K562 (cell line): ENCODE results near the gene PI4KA. TPM values are rescaled to one million over a fixed set of nuclear protein-coding genes. Genes with fewer than 3 reads are reported as not detected.
A peak's percentile ranks its signal among the peaks of the same experiment; 100 is the strongest.

ENCODE experiments used
- CBFB ChIP-seq: sonication (generic); formaldehyde crosslinking; IDR thresholded peaks from 2 replicates; pipeline ENCODE4 v1.4.0; 2020; ENCODE audit warnings: mild to moderate bottlenecking, missing genetic modification reagents
- E2F4 ChIP-seq: sonication (generic); formaldehyde crosslinking; IDR thresholded peaks from 2 replicates; pipeline ENCODE4 v1.8.0; 2022; ENCODE audit warnings: mild to moderate bottlenecking, low read depth, missing genetic modification reagents
- GTF2B ChIP-seq: IDR thresholded peaks from 2 replicates; pipeline ENCODE4 v1.6.1; 2011; ENCODE audit not compliant: insufficient read length; ENCODE audit errors: extremely low read depth
- HEY1 ChIP-seq: fragments of 250-450 bp; sonication (Bioruptor Pico); IDR thresholded peaks from 2 replicates; pipeline ENCODE4 v1.5.0; 2020; ENCODE audit warnings: mild to moderate bottlenecking, moderate library complexity, borderline replicate concordance
- MAX ChIP-seq: sonication (generic); formaldehyde crosslinking; IDR thresholded peaks from 2 replicates; pipeline ENCODE4 v1.9.0; 2022; ENCODE audit warnings: mild to moderate bottlenecking, missing genetic modification reagents
- MBD2 ChIP-seq: sonication (generic); IDR thresholded peaks from 2 replicates; pipeline ENCODE4 v1.6.1; 2016; ENCODE audit warnings: low read depth, borderline replicate concordance
- MCM7 ChIP-seq, 2 experiments: fragments of 450-650 bp; IDR thresholded peaks; 2 replicates each; pipeline ENCODE4 v1.6.1; 2016 to 2018
- MLX ChIP-seq, 2 experiments: fragments of 450-650 bp in 1 of 2; sonication (generic) in 1 of 2; formaldehyde crosslinking; conservative IDR thresholded peaks; 2 replicates each; pipeline versions ENCODE4 v1.4.0 to v1.8.1; 2020 to 2022; ENCODE audit warnings: mild to moderate bottlenecking in 1 of 2, missing genetic modification reagents in 1 of 2
- NEUROD1 ChIP-seq: fragments of 150-350 bp; IDR thresholded peaks from 2 replicates; pipeline ENCODE4 v1.6.1; 2014; ENCODE audit warnings: borderline replicate concordance, low read length, low read depth; ENCODE audit not compliant: partially characterized antibody
- PTBP1 ChIP-seq: fragments of 200-400 bp; formaldehyde crosslinking; IDR thresholded peaks from 2 replicates; pipeline ENCODE4 v1.6.1; 2017; ENCODE audit warnings: low read depth, low read length
- RNF219 ChIP-seq: fragments of 250-450 bp; sonication (Bioruptor Pico); IDR thresholded peaks from 2 replicates; pipeline ENCODE4 v1.5.0; 2022; ENCODE audit warnings: mild to moderate bottlenecking
- TCF7 ChIP-seq: sonication (generic); IDR thresholded peaks from 2 replicates; pipeline ENCODE4 v1.6.1; 2016; ENCODE audit warnings: antibody characterized with exemption, borderline replicate concordance
- ZFP91 ChIP-seq: sonication (generic); formaldehyde crosslinking; IDR thresholded peaks from 2 replicates; pipeline ENCODE4 v1.8.0; 2022; ENCODE audit warnings: mild to moderate bottlenecking, missing genetic modification reagents
- ZNF253 ChIP-seq: fragments of 250-450 bp; sonication (Bioruptor Pico); conservative IDR thresholded peaks from 2 replicates; pipeline ENCODE4 v1.6.1; 2021; ENCODE audit warnings: mild to moderate bottlenecking
- ZNF518B ChIP-seq: fragments of 250-450 bp; sonication (Bioruptor Pico); IDR thresholded peaks from 2 replicates; pipeline ENCODE4 v1.5.0; 2021; ENCODE audit warnings: mild to moderate bottlenecking, moderate library complexity
- ZNF75A ChIP-seq: fragments of 450-650 bp; formaldehyde crosslinking; IDR thresholded peaks from 2 replicates; pipeline ENCODE4 v1.4.0; 2020; ENCODE audit warnings: mild to moderate bottlenecking
- polyA plus RNA-seq, 8 experiments: library from polyadenylated mRNA; depleted of rRNA in 4 of 8; stranded (reverse) in 5 of 8; unstranded in 3 of 8; fragments of >200 nt; fragmentation: Nextera tagmentation in 2 of 8; fragmentation: Illumina TruSeq in 1 of 8; extraction: Ambion mirVana in 2 of 8; extraction: Trizol in 1 of 8; gene quantifications; 2 replicates each; pipeline versions ENCODE4 v1.2.1 to v1.2.3, GENCODE V29; 2011 to 2014; ENCODE audit warnings: inconsistent platforms in 1 of 8, missing spikeins in 1 of 8
- total RNA-seq, 7 experiments: library from RNA; depleted of rRNA in 6 of 7; stranded (reverse); fragments of >200 nt in 6 of 7; fragmentation: Illumina TruSeq in 2 of 7; extraction: Trizol in 2 of 7; gene quantifications; 2 replicates each; pipeline versions ENCODE4 v1.2.1 to v1.2.3, GENCODE V29; 2011 to 2021; ENCODE audit warnings: low replicate concordance in 1 of 7

Gene PI4KA
- total and polyA plus RNA-seq, 9 of the 15 experiments (the other 6 are each of a cell fraction or from before 2014, with no cell fraction given): 7.3 to 187 (median 84.7) TPM

GRCh38 chr22:20809538-20810185 lies 48.9 kb downstream of the PI4KA start (continued):
- TF ChIP-seq MBD2: no peak
- no peak for TF ChIP-seq GTF2B
- TF ChIP-seq NEUROD1: peak; percentile 12
- TF ChIP-seq MAX (CRISPR knock-in tag): peak; percentile 28; the same call in 1 of the 2 replicates
- TF ChIP-seq ZNF518B (CRISPR knock-in tag): no peak
- TF ChIP-seq TCF7: no peak
- no peak for TF ChIP-seq PTBP1
- no peak for TF ChIP-seq HEY1 (CRISPR knock-in tag)
- TF ChIP-seq RNF219 (CRISPR knock-in tag): no peak
- TF ChIP-seq CBFB (CRISPR knock-in tag): 0 out of 2 replicates have a peak, but pooled peaks have one; percentile 62
- no peak for TF ChIP-seq MCM7 (IDR thresholded peaks at IDR 0.05)
- TF ChIP-seq ZFP91 (CRISPR knock-in tag): 0 out of 2 replicates have a peak, but pooled peaks have one; percentile 26
- 0 out of 2 replicates have a peak, but pooled peaks have one; percentile 70 for TF ChIP-seq E2F4
- TF ChIP-seq ZNF75A (CRISPR knock-in tag): no peak
- no peak for TF ChIP-seq ZNF253
- TF ChIP-seq MLX (CRISPR knock-in tag; conservative IDR thresholded peaks at IDR 0.05): 0 out of 4 replicates have a peak, but pooled peaks of 1 of the 2 experiments have one; percentile 82
